SK-N-SH (cell line): ENCODE results near the gene ATP6AP1. TPM values are rescaled to one million over a fixed set of nuclear protein-coding genes. Genes with fewer than 3 reads are reported as not detected.

Experiments used
- CTCF ChIA-PET: fragments of 300-600, 350-600 bp; formaldehyde crosslinking; extraction: SDS; loops from one replicate; lab custom pipeline; 2021; lab: Yijun Ruan, JAX
- POLR2A ChIA-PET: fragments of 350-600 bp; sonication (Branson Sonifier 250); formaldehyde crosslinking; extraction: SDS; loops from one replicate; lab custom pipeline; 2020; ENCODE audit warnings: antibody characterized with exemption, inconsistent platforms; lab: Yijun Ruan, JAX
- DNase-seq: peaks from one replicate; pipeline ENCODE4 v3.0.0; 2012
- H2AFZ ChIP-seq: fragments of 200-600 bp; sonication (generic); 2 replicates; pipeline ENCODE4 v1.8.1; 2016; ENCODE audit warnings: antibody characterized with exemption, mild to moderate bottlenecking, low read depth
- H3F3A ChIP-seq: fragments of 200-600 bp; sonication (generic); replicated peaks from 2 replicates; pipeline ENCODE3; 2016; ENCODE audit warnings: antibody characterized with exemption, mild to moderate bottlenecking; ENCODE audit not compliant: insufficient read depth
- H3K27ac ChIP-seq, 2 experiments: fragments of 200-500 bp in 1 of 2; fragments of 200-600 bp in 1 of 2; sonication (Bioruptor generic) in 1 of 2; sonication (generic), shearing (Covaris generic) in 1 of 2; 2 replicates each; pipeline versions ENCODE4 v1.5.1 to v1.6.1; 2014 to 2016; ENCODE audit warnings: low read depth in 2 of 2, inconsistent platforms in 1 of 2, low read length in 1 of 2, mild to moderate bottlenecking in 1 of 2, mixed read lengths in 1 of 2
- H3K27me3 ChIP-seq: fragments of 200-600 bp; sonication (generic), shearing (Covaris generic); 2 replicates; pipeline ENCODE4 v1.6.1; 2016; ENCODE audit warnings: mixed run types; ENCODE audit not compliant: insufficient read depth
- H3K36me3 ChIP-seq, 2 experiments: fragments of 200-500 bp in 1 of 2; fragments of 200-600 bp in 1 of 2; sonication (Bioruptor generic) in 1 of 2; sonication (generic) in 1 of 2; replicated peaks in 1 of 2; 2 replicates each; pipeline versions ENCODE3 to v1.5.1; 2014 to 2016; ENCODE audit warnings: low read length in 1 of 2, mild to moderate bottlenecking in 1 of 2; ENCODE audit not compliant: insufficient read depth in 2 of 2, control insufficient read depth in 1 of 2
- H3K4me1 ChIP-seq, 2 experiments: fragments of 200-500 bp in 1 of 2; fragments of 200-600 bp in 1 of 2; sonication (Bioruptor generic) in 1 of 2; sonication (generic), shearing (Covaris generic) in 1 of 2; 2 replicates each; pipeline versions ENCODE4 v1.5.1 to v1.6.1; 2014 to 2016; ENCODE audit warnings: low read depth in 1 of 2, low read length in 1 of 2, mixed run types in 1 of 2; ENCODE audit not compliant: insufficient read depth in 2 of 2, control insufficient read depth in 1 of 2
- H3K4me2 ChIP-seq: fragments of 200-600 bp; sonication (generic), shearing (Covaris generic); 2 replicates; pipeline ENCODE4 v1.6.1; 2017; ENCODE audit warnings: mixed run types
- H3K4me3 ChIP-seq, 2 experiments: fragments of 200-500 bp in 1 of 2; fragments of 200-600 bp in 1 of 2; sonication (Bioruptor generic) in 1 of 2; sonication (generic), shearing (Covaris generic) in 1 of 2; 2 replicates each; pipeline versions ENCODE4 v1.5.1 to v1.8.1; 2014 to 2016; ENCODE audit warnings: low read depth in 2 of 2, inconsistent platforms in 1 of 2, low read length in 1 of 2, mild to moderate bottlenecking in 1 of 2, mixed read lengths in 1 of 2, moderate library complexity in 1 of 2
- H3K79me2 ChIP-seq: fragments of 200-600 bp; sonication (generic); 2 replicates; pipeline ENCODE4 v1.8.1; 2017; ENCODE audit warnings: mild to moderate bottlenecking; ENCODE audit not compliant: insufficient read depth
- H3K9ac ChIP-seq: fragments of 200-600 bp; sonication (generic); 2 replicates; pipeline ENCODE4 v1.6.1; 2017; ENCODE audit warnings: mixed run types
- H3K9me2 ChIP-seq: fragments of 200-600 bp; sonication (generic); 2 replicates; pipeline ENCODE4 v1.6.1; 2017; ENCODE audit warnings: mixed run types
- H3K9me3 ChIP-seq: fragments of 200-600 bp; sonication (generic); 2 replicates; pipeline ENCODE4 v1.6.1; 2017; ENCODE audit warnings: mixed run types, mild to moderate bottlenecking, moderate library complexity
- H4K20me1 ChIP-seq: fragments of 200-600 bp; sonication (generic); 2 replicates; pipeline ENCODE4 v1.6.1; 2017; ENCODE audit warnings: mild to moderate bottlenecking, mixed run types; ENCODE audit not compliant: insufficient read depth
- ELF1 ChIP-seq: IDR thresholded peaks from 2 replicates; pipeline ENCODE4 v1.4.0; 2012
- FOXJ3 ChIP-seq: sonication (generic); formaldehyde crosslinking; IDR thresholded peaks from 2 replicates; pipeline ENCODE4 v1.5.1; 2020; ENCODE audit warnings: mild to moderate bottlenecking, missing genetic modification reagents
- GABPA ChIP-seq: IDR thresholded peaks from 2 replicates; pipeline ENCODE4 v1.4.0; 2012; ENCODE audit warnings: low read depth, mild to moderate bottlenecking
- GATA2 ChIP-seq: sonication (generic); formaldehyde crosslinking; IDR thresholded peaks from 2 replicates; pipeline ENCODE4 v1.5.0; 2020; ENCODE audit warnings: mild to moderate bottlenecking, missing genetic modification reagents
- MAX ChIP-seq: IDR thresholded peaks from 2 replicates; pipeline ENCODE4 v1.4.0; 2012; ENCODE audit warnings: low read depth
- MEF2A ChIP-seq: IDR thresholded peaks from 2 replicates; pipeline ENCODE4 v1.4.0; 2012; ENCODE audit warnings: low read depth, borderline replicate concordance
- PBX3 ChIP-seq: IDR thresholded peaks from 2 replicates; pipeline ENCODE4; 2012
- POLR2AphosphoS5 ChIP-seq: IDR thresholded peaks from 2 replicates; pipeline ENCODE4 v1.6.1; 2012; ENCODE audit warnings: low read depth, low read length
- RAD21 ChIP-seq: IDR thresholded peaks from 2 replicates; pipeline ENCODE4 v1.6.1; 2012; ENCODE audit warnings: mild to moderate bottlenecking, low read length
- RCOR1 ChIP-seq: fragments of 150-350 bp; IDR thresholded peaks from 2 replicates; pipeline ENCODE4 v1.6.1; 2017; ENCODE audit warnings: antibody characterized with exemption, low read length
- RFX5 ChIP-seq: IDR thresholded peaks from 2 replicates; pipeline ENCODE4 v1.6.1; 2012; ENCODE audit warnings: mild to moderate bottlenecking, improper control_type of control experiment, low read length
- RXRA ChIP-seq: IDR thresholded peaks from 2 replicates; pipeline ENCODE4 v1.4.0; 2012; ENCODE audit warnings: low read depth, mild to moderate bottlenecking, borderline replicate concordance
- SMC3 ChIP-seq: IDR thresholded peaks from 2 replicates; pipeline ENCODE4 v1.6.1; 2012; ENCODE audit warnings: low read depth, low read length, improper control_type of control experiment
- TCF12 ChIP-seq: IDR thresholded peaks from 2 replicates; pipeline ENCODE4 v1.4.0; 2012
- TEAD4 ChIP-seq: IDR thresholded peaks from 2 replicates; pipeline ENCODE4 v1.4.0; 2012; ENCODE audit warnings: mild to moderate bottlenecking, borderline replicate concordance; ENCODE audit not compliant: insufficient read depth
- WGBS: methylation state at CpG from one replicate; pipeline ENCODE4 v1.1.6; 2017; ENCODE audit warnings: low lambda C conversion rate; 5-methylcytosine and 5-hydroxymethylcytosine counted together
- polyA plus RNA-seq, 3 experiments: library from polyadenylated mRNA; depleted of rRNA; stranded (reverse); fragments of >200 nt; gene quantifications; 2 replicates each; pipeline ENCODE4 v1.2.3, GENCODE V29; 2012

Gene ATP6AP1
- polyA plus RNA-seq, 1 of the 3 experiments (the other 2 are of a cell fraction), result 102 TPM

- H3K9me2 ChIP-seq, result no peaks in the 10 kb centered on the region
- TF ChIP-seq RXRA (no peak), TEAD4 (no peak), GABPA (no peak)
- TF ChIP-seq, all 33 proteins: peak for 0
- Histone ChIP-seq H3K27me3 (0 out of 2 replicates have a peak, but pooled peaks cover 5% of the 10 kb centered on the region), H3K4me2 (no peak overlapping the region), H4K20me1 (no peaks in the 10 kb centered on the region), H2AFZ (no peak overlapping the region), H3K4me1 (peaks cover 0 to 12% of the 10 kb centered on the region in 2 experiments; a peak in 1 of 4 replicates), H3K36me3 (peaks cover 0 to 14% of the 10 kb centered on the region in 2 experiments), H3K4me3 (no peak overlapping the region), H3K9ac (no peak overlapping the region), H3K79me2 (peaks cover 15% of the 10 kb centered on the region), H3K9me3 (no peaks in the 10 kb centered on the region), H3F3A (peaks cover 8% of the 10 kb centered on the region), H3K27ac (no peak overlapping the region)
- DNase-seq, result no peak
- POLR2A ChIA-PET, result no interaction called here
- WGBS, result 50% methylated on average over 12 of the region's 14 CpGs
- CTCF ChIA-PET, result interaction anchor here (0.8 to 1.0 kb wide), 2 partner anchors 17 to 45 kb away, joined by 4 read pairs; no protein-coding TSS in a partner anchor
Measured at GRCh38 chrX:154481911-154482601, 53.6 kb downstream of the ATP6AP1 start.

- peaks cover under 1% of the 10 kb centered on the region for H3F3A ChIP-seq
- no peak overlapping the region for H3K9ac ChIP-seq
- H4K20me1 ChIP-seq, result no peaks in the 10 kb centered on the region
- no peak for DNase-seq
- no peak overlapping the region for H3K4me3 ChIP-seq
- peaks cover 15% of the 10 kb centered on the region; the same call in 1 of the 2 replicates for H3K79me2 ChIP-seq
- TF ChIP-seq RXRA (no peak), PBX3 (no peak), GABPA (no peak), MEF2A (no peak), RFX5 (no peak), ELF1 (no peak), RAD21 (no peak), TEAD4 (no peak), POLR2AphosphoS5 (no peak), TCF12 (no peak), GATA2 (CRISPR knock-in tag) (no peak), MAX (no peak), SMC3 (no peak), FOXJ3 (CRISPR knock-in tag) (no peak), RCOR1 (no peak)
- peaks cover 0 to 14% of the 10 kb centered on the region in 2 experiments; a peak in 1 of 4 replicates for H3K4me1 ChIP-seq
- peaks cover 0 to 14% of the 10 kb centered on the region in 2 experiments for H3K36me3 ChIP-seq
- ChIA-PET POLR2A (no interaction called here), CTCF (interaction anchor here (0.8 to 1.0 kb wide), 2 partner anchors 18 to 44 kb away, joined by 4 read pairs; no protein-coding TSS in a partner anchor)
- no peaks in the 10 kb centered on the region for H3K9me3 ChIP-seq
- no peak overlapping the region for H3K27ac ChIP-seq
- H3K4me2 ChIP-seq, result no peak overlapping the region
- H3K27me3 ChIP-seq, result 0 out of 2 replicates have a peak, but pooled peaks cover 8% of the 10 kb centered on the region
- no peak overlapping the region for H2AFZ ChIP-seq
- WGBS, result 59% methylated on average over 5 of the region's 7 CpGs
- H3K9me2 ChIP-seq, result no peaks in the 10 kb centered on the region
Measured at GRCh38 chrX:154482786-154483185, 54.3 kb downstream of the ATP6AP1 start.
